H1 (cell line): ENCODE data around the gene USP20. TPM values are rescaled to one million over a fixed set of nuclear protein-coding genes. Genes with fewer than 3 reads are reported as not detected.

Experiments
- CTCF ChIA-PET: fragments of 300-600 bp; sonication (Branson Sonifier 250); formaldehyde crosslinking; loops from one replicate; lab custom pipeline; 2021; ENCODE audit not compliant: partially characterized antibody; lab: Charles Lee
- POLR2A ChIA-PET: fragments of 300-600 bp; sonication (Branson Sonifier 250); formaldehyde crosslinking; loops from one replicate; lab custom pipeline; 2021; ENCODE audit warnings: inconsistent platforms; ENCODE audit not compliant: partially characterized antibody; lab: Charles Lee
- DNase-seq, 2 experiments: peaks; one replicate each; pipeline versions ENCODE4 v3.0.0 to v3.0.0-alpha.2; 2010 to 2022; ENCODE audit warnings: low spot score in 2 of 2, low read depth in 1 of 2, mixed read lengths in 1 of 2
- FAIRE-seq: peaks from 2 replicates; lab custom pipeline; 2011; peaks lifted over from hg19 to GRCh38; lab: Jason Lieb, UNC
- H2AFZ ChIP-seq: 2 replicates; pipeline ENCODE4 v1.8.1; 2012; ENCODE audit warnings: low read length, inconsistent platforms
- H2AK5ac ChIP-seq: 2 replicates; pipeline ENCODE4 v1.6.1; 2013; ENCODE audit warnings: low read depth, low read length
- H2BK120ac ChIP-seq: replicated peaks from 2 replicates; pipeline ENCODE3; 2013; ENCODE audit warnings: low read depth, low read length, inconsistent platforms
- H2BK12ac ChIP-seq: 2 replicates; pipeline ENCODE4 v1.6.1; 2013; ENCODE audit warnings: low read depth, low read length
- H2BK15ac ChIP-seq: 2 replicates; pipeline ENCODE4 v1.6.1; 2013; ENCODE audit warnings: low read length
- H2BK20ac ChIP-seq: 2 replicates; pipeline ENCODE4 v1.6.1; 2013; ENCODE audit warnings: low read length
- H2BK5ac ChIP-seq: 2 replicates; pipeline ENCODE4 v1.6.1; 2013; ENCODE audit warnings: low read depth, low read length
- H3K14ac ChIP-seq: 2 replicates; pipeline ENCODE4 v1.6.1; 2013; ENCODE audit warnings: inconsistent platforms; ENCODE audit not compliant: insufficient read length
- H3K18ac ChIP-seq: 2 replicates; pipeline ENCODE4 v1.6.1; 2013; ENCODE audit warnings: low read length; ENCODE audit errors: extremely low read depth
- H3K23ac ChIP-seq: 2 replicates; pipeline ENCODE4 v1.6.1; 2013; ENCODE audit warnings: inconsistent platforms; ENCODE audit not compliant: insufficient read length
- H3K23me2 ChIP-seq: 2 replicates; pipeline ENCODE4 v1.6.1; 2013; ENCODE audit warnings: low read depth, low read length
- H3K27ac ChIP-seq: 2 replicates; pipeline ENCODE4 v1.6.1; 2011; ENCODE audit warnings: low read depth, low read length, inconsistent platforms
- H3K27me3 ChIP-seq, 4 experiments: replicated peaks in 1 of 4; 1 replicate in 1 of 4; 2 replicates in 3 of 4; pipeline versions ENCODE4 v1.6.1 to v1.8.1; 2011 to 2013; ENCODE audit warnings: low read length in 3 of 4, mild to moderate bottlenecking in 3 of 4, inconsistent platforms in 2 of 4, mixed read lengths in 2 of 4, moderate library complexity in 1 of 4; ENCODE audit not compliant: control insufficient read depth in 3 of 4, insufficient read depth in 3 of 4; ENCODE audit errors: extremely low read depth in 1 of 4
- H3K36me3 ChIP-seq, 4 experiments: 2 replicates each; pipeline versions ENCODE4 v1.6.1 to v1.8.1; 2011 to 2013; ENCODE audit warnings: mild to moderate bottlenecking in 4 of 4, low read length in 3 of 4, moderate library complexity in 2 of 4, control low read depth in 1 of 4, inconsistent platforms in 1 of 4; ENCODE audit not compliant: insufficient read depth in 4 of 4, control insufficient read depth in 2 of 4
- H3K4ac ChIP-seq: replicated peaks from 2 replicates; pipeline ENCODE3; 2013; ENCODE audit warnings: low read length, low read depth, mixed read lengths, inconsistent platforms; ENCODE audit not compliant: insufficient read length
- H3K4me1 ChIP-seq, 4 experiments: replicated peaks in 1 of 4; 1 replicate in 1 of 4; 2 replicates in 3 of 4; pipeline versions ENCODE4 v1.6.1 to v1.8.1; 2011 to 2013; ENCODE audit warnings: low read length in 3 of 4, inconsistent platforms in 2 of 4, mixed read lengths in 1 of 4; ENCODE audit not compliant: insufficient read depth in 4 of 4, control insufficient read depth in 3 of 4
- H3K4me2 ChIP-seq, 2 experiments: 2 replicates each; pipeline versions ENCODE4 v1.6.1 to v1.8.1; 2011 to 2013; ENCODE audit warnings: low read depth in 2 of 2, low read length in 2 of 2, control low read depth in 1 of 2, inconsistent platforms in 1 of 2, mild to moderate bottlenecking in 1 of 2; ENCODE audit not compliant: insufficient read depth in 1 of 2
- H3K4me3 ChIP-seq, 4 experiments: fragments of 200-600, 300-600 bp in 1 of 4; sonication (generic), shearing (Covaris generic), sonication (Bioruptor Twin) in 1 of 4; 2 replicates each; pipeline versions ENCODE4 v1.5.1 to v1.8.1; 2011 to 2016; ENCODE audit warnings: low read length in 4 of 4, low read depth in 3 of 4, control low read depth in 2 of 4, inconsistent platforms in 2 of 4, mild to moderate bottlenecking in 2 of 4, mixed read lengths in 1 of 4, moderate library complexity in 1 of 4; ENCODE audit not compliant: insufficient read depth in 2 of 4; ENCODE audit errors: extremely low read depth in 1 of 4
- H3K56ac ChIP-seq: replicated peaks from 2 replicates; pipeline ENCODE3; 2013; ENCODE audit warnings: low read depth, mild to moderate bottlenecking, mixed read lengths, low read length, inconsistent platforms; ENCODE audit not compliant: insufficient read length
- H3K79me1 ChIP-seq: 2 replicates; pipeline ENCODE4 v1.6.1; 2013; ENCODE audit warnings: low read depth, low read length, control low read depth
- H3K79me2 ChIP-seq, 2 experiments: 2 replicates each; pipeline versions ENCODE4 v1.6.1 to v1.8.1; 2012 to 2013; ENCODE audit warnings: low read length in 2 of 2, mild to moderate bottlenecking in 2 of 2, inconsistent platforms in 1 of 2; ENCODE audit not compliant: insufficient read depth in 2 of 2, control insufficient read depth in 1 of 2
- H3K9ac ChIP-seq, 4 experiments: replicated peaks in 1 of 4; 1 replicate in 1 of 4; 2 replicates in 3 of 4; pipeline versions ENCODE4 v1.6.1 to v1.8.1; 2011 to 2013; ENCODE audit warnings: low read depth in 3 of 4, low read length in 3 of 4, control low read depth in 2 of 4, mild to moderate bottlenecking in 2 of 4, moderate library complexity in 2 of 4, inconsistent platforms in 1 of 4; ENCODE audit errors: extremely low read depth in 1 of 4
- H3K9me3 ChIP-seq, 2 experiments: 2 replicates each; pipeline versions ENCODE4 v1.6.1 to v1.8.1; 2012 to 2013; ENCODE audit warnings: mild to moderate bottlenecking in 2 of 2, moderate library complexity in 2 of 2, control low read depth in 1 of 2, inconsistent platforms in 1 of 2, low read depth in 1 of 2, low read length in 1 of 2, mixed read lengths in 1 of 2; ENCODE audit not compliant: insufficient read depth in 2 of 2
- H4K20me1 ChIP-seq, 2 experiments: replicated peaks in 1 of 2; 2 replicates each; pipeline versions ENCODE3 to v1.8.1; 2011 to 2013; ENCODE audit warnings: inconsistent platforms in 2 of 2, low read length in 2 of 2, mild to moderate bottlenecking in 1 of 2; ENCODE audit not compliant: insufficient read depth in 2 of 2, control insufficient read depth in 1 of 2
- H4K5ac ChIP-seq: 2 replicates; pipeline ENCODE4 v1.6.1; 2013; ENCODE audit warnings: low read length, low read depth, mixed read lengths, inconsistent platforms; ENCODE audit not compliant: insufficient read length
- H4K8ac ChIP-seq: 2 replicates; pipeline ENCODE4 v1.8.0; 2013; ENCODE audit warnings: mild to moderate bottlenecking, moderate library complexity, low read length, inconsistent platforms; ENCODE audit not compliant: insufficient read depth; ENCODE audit errors: extremely low read depth
- H4K91ac ChIP-seq: replicated peaks from 2 replicates; pipeline ENCODE3; 2013; ENCODE audit warnings: low read length, mixed read lengths, inconsistent platforms; ENCODE audit not compliant: insufficient read length
- ATF2 ChIP-seq: IDR thresholded peaks from 2 replicates; pipeline ENCODE4 v1.6.1; 2012; ENCODE audit warnings: low read length, inconsistent platforms
- CEBPB ChIP-seq: IDR thresholded peaks from 2 replicates; pipeline ENCODE4 v1.6.1; 2012; ENCODE audit warnings: low read depth, low read length
- CHD1 ChIP-seq: IDR thresholded peaks from 2 replicates; pipeline ENCODE4 v1.6.1; 2012; ENCODE audit warnings: low read depth, low read length, improper control_type of control experiment
- E2F6 ChIP-seq: IDR thresholded peaks from 2 replicates; pipeline ENCODE4 v1.6.1; 2012; ENCODE audit warnings: inconsistent platforms
- NANOG ChIP-seq: IDR thresholded peaks from 2 replicates; pipeline ENCODE4 v1.6.1; 2011; ENCODE audit warnings: low read length, low read depth, mild to moderate bottlenecking, inconsistent platforms; ENCODE audit not compliant: insufficient read depth, poor library complexity, severe bottlenecking
- RBBP5 ChIP-seq: IDR thresholded peaks from 2 replicates; pipeline ENCODE4 v1.7.1; 2012; ENCODE audit warnings: low read depth, mild to moderate bottlenecking, inconsistent platforms, low read length, moderate library complexity, borderline replicate concordance
- RNF2 ChIP-seq: fragments of 200-900, 300-1000 bp; sonication (generic); IDR thresholded peaks from 2 replicates; pipeline ENCODE4 v1.7.1; 2016; ENCODE audit warnings: borderline replicate concordance, low read depth, mild to moderate bottlenecking, antibody characterized with exemption, low read length; ENCODE audit not compliant: poor library complexity, severe bottlenecking; ENCODE audit errors: missing control alignments
- RXRA ChIP-seq: IDR thresholded peaks from 2 replicates; pipeline ENCODE4 v1.6.1; 2011; ENCODE audit warnings: low read depth, mild to moderate bottlenecking, low read length, moderate library complexity; ENCODE audit not compliant: insufficient read depth
- TCF12 ChIP-seq: IDR thresholded peaks from 2 replicates; pipeline ENCODE4 v1.6.1; 2011; ENCODE audit warnings: low read depth, mild to moderate bottlenecking, low read length
- WGBS, 2 experiments: shearing (Covaris generic) in 1 of 2; methylation state at CpG; one replicate each; pipeline versions ENCODE4 v1.1.6 to v1.1.7; 2013 to 2015; ENCODE audit warnings: low lambda C conversion rate in 2 of 2, mixed read lengths in 2 of 2, inconsistent platforms in 1 of 2, low coverage in 1 of 2, missing lambda C conversion rate in 1 of 2; ENCODE audit not compliant: insufficient replicate concordance in 2 of 2, insufficient coverage in 1 of 2, insufficient read length in 1 of 2; ENCODE audit errors: extremely low coverage in 1 of 2, missing lambda C conversion rate in 1 of 2; 5-methylcytosine and 5-hydroxymethylcytosine counted together
- polyA plus RNA-seq, 7 experiments: library from polyadenylated mRNA; depleted of rRNA in 3 of 7; stranded (reverse) in 5 of 7; unstranded in 2 of 7; fragments of >200 nt in 5 of 7; fragments of 200-250 nt in 2 of 7; gene quantifications; 1 replicate in 5 of 7; 2 replicates in 1 of 7; 4 replicates in 1 of 7; pipeline versions ENCODE4 v1.2.1 to v1.2.3, GENCODE V29; 2011 to 2013; ENCODE audit warnings: missing spikeins in 2 of 7, mixed read lengths in 2 of 7
- total RNA-seq: library from RNA; stranded (reverse); fragmentation: NEBNext Ultra II Directional; extraction: Animal tissue kit (Norgen Biotek cat#: 25700); gene quantifications from 2 replicates; pipeline ENCODE4 v1.2.1, GENCODE V29; 2021

The USP20 gene
- total and polyA plus RNA-seq, 2 of the 8 experiments (the other 6 are each of a cell fraction or from before 2014, with no cell fraction given), result 13.4 to 23.0 TPM

- Histone ChIP-seq H2BK15ac (no peak overlapping the region), H2AK5ac (no peak overlapping the region), H3K4me2 (no peak overlapping the region), H3K23me2 (no peaks in the 10 kb centered on the region), H3K4me1 (peaks cover 0 to under 1% (median 0%) of the 10 kb centered on the region in 4 experiments; a peak in 1 of 7 replicates), H4K91ac (no peak overlapping the region), H3K9me3 (no peaks in the 10 kb centered on the region), H3K27ac (no peak overlapping the region), H3K79me1 (no peaks in the 10 kb centered on the region), H4K8ac (no peak overlapping the region), H2BK12ac (no peak overlapping the region), H3K23ac (no peak overlapping the region), H3K56ac (no peak overlapping the region), H4K5ac (no peak overlapping the region), H3K4me3 (no peak overlapping the region), H2BK120ac (no peak overlapping the region), H3K79me2 (no peaks in the 10 kb centered on the region), H3K27me3 (no peaks in the 10 kb centered on the region), H3K36me3 (peaks cover 0 to 4% (median 0%) of the 10 kb centered on the region in 4 experiments; a peak in 3 of 8 replicates), H3K9ac (no peak overlapping the region), H2BK20ac (no peak overlapping the region), H2AFZ (no peak overlapping the region), H4K20me1 (peaks cover 0 to 2% of the 10 kb centered on the region in 2 experiments), H3K14ac (no peak overlapping the region), H3K4ac (no peak overlapping the region), H3K18ac (no peak overlapping the region), H2BK5ac (no peak overlapping the region)
- ChIA-PET POLR2A (interaction anchor here (1.0 kb wide), 1 partner anchor 10 kb away, joined by 3 read pairs; no protein-coding TSS in a partner anchor), CTCF (interaction anchor here (0.7 to 1.8 kb wide), 7 partner anchors 9 to 189 kb away, joined by 3 to 6 read pairs (median 3); no protein-coding TSS in a partner anchor)
- WGBS, 2 experiments, result 94% methylated on average over 27 of the region's 27 CpGs; no CpG with 5 or more reads in 1 of the 2 experiments
- FAIRE-seq, result no peak
- DNase-seq, result no peak
- no peak for TF ChIP-seq NANOG
- TF ChIP-seq E2F6, result no peak
- no peak for TF ChIP-seq CHD1
- TF ChIP-seq RBBP5, result no peak
- TF ChIP-seq CEBPB, result no peak
- no peak for TF ChIP-seq ATF2
- no peak for TF ChIP-seq RNF2
- TF ChIP-seq RXRA, result no peak
- TF ChIP-seq TCF12, result no peak
These were observed 40.6 kb downstream of the USP20 start for GRCh38 chr9:129875687-129876395.
